GM12892 (cell line): Measurements from ENCODE around the gene UGT2B17.
"Not testable (repeated sequence)": the region's sequence is repeated elsewhere in the genome, so short reads cannot be mapped to it uniquely, and the experiment has no call there.

Source experiments
- POLR2A ChIP-seq: IDR thresholded peaks from 2 replicates; pipeline ENCODE4 v1.6.1; 2011; ENCODE audit warnings: low read depth, low read length, control low read depth
- POLR2AphosphoS5 ChIP-seq: IDR thresholded peaks from 2 replicates; pipeline ENCODE4 v1.6.1; 2011; ENCODE audit warnings: low read depth, low read length, control low read depth
- TAF1 ChIP-seq: IDR thresholded peaks from 2 replicates; pipeline ENCODE4 v1.6.1; 2011; ENCODE audit warnings: low read depth, mild to moderate bottlenecking, control low read depth, low read length, borderline replicate concordance

DNA sequence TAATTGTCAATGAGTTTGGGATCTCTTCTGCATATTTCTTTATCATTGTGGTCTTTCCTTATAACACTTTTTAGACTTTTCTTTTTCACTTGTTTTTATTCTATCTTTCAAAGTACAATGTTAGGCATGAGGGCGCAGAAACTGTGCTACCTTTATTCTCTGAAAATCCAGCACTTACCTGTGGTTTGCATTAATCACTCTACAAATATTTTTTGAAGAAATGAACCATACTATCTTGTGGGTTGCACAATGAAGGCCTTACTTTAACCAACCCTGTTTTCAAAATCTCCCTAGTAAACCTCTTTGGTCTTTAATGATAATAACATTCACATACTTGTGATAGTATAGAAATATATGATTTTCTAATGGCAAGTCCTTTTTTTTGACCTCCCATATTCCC lies 11.0 kb downstream of the UGT2B17 start:
- TF ChIP-seq POLR2A, TAF1, POLR2AphosphoS5: not testable (repeated sequence)
